Activated CD4-positive, alpha-beta T cell treated with anti-CD3 and anti-CD28 coated beads for 24 hours (primary cell): ENCODE data around the gene SPRED2.

Source experiments
- DNase-seq, 2 donors: peaks; one replicate each; pipeline ENCODE4 v3.0.0-alpha.2; 2020; ENCODE audit warnings: low read depth in 2 of 2

SPRED2 gene

DNA sequence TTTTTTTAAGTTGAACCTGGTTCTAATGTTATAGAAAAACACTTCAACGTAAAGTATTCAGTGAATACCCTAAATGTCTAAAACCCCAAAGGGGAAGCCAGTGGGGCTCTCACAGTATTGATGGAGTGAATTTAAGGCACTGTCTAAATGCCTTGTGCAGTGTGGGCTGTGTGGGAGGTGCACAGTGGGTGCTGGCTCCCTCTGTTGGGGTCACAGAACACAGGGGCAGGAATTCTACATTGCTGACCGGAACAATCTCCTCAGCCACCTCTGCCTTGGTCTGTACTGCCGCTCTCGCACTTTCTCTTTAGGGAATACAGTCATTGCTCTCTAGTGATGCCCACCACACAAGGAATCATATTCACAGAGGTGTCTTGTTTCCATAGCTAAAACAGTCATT lies 45.4 kb downstream of the SPRED2 start:
- DNase-seq, result no peak

DNA sequence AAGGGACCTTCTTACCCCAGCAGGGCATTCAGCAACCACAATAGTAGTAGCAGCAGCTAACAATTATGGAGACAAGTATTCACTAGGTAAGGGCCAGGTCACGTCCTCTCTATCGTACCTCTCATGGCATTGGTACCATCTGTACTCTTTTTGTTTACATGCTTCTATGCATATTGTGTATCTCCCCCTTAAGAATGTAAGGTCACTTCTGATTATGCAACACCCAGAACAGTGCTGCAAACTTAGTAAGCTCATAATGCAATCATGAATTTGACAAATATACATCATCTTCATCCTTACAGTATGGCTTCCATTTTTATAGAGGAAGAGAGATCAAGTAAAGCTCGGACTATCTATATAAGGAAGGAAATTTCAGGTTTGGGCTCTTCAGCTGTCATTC lies 46.1 kb downstream of the SPRED2 start:
- DNase-seq, result no peak

DNA sequence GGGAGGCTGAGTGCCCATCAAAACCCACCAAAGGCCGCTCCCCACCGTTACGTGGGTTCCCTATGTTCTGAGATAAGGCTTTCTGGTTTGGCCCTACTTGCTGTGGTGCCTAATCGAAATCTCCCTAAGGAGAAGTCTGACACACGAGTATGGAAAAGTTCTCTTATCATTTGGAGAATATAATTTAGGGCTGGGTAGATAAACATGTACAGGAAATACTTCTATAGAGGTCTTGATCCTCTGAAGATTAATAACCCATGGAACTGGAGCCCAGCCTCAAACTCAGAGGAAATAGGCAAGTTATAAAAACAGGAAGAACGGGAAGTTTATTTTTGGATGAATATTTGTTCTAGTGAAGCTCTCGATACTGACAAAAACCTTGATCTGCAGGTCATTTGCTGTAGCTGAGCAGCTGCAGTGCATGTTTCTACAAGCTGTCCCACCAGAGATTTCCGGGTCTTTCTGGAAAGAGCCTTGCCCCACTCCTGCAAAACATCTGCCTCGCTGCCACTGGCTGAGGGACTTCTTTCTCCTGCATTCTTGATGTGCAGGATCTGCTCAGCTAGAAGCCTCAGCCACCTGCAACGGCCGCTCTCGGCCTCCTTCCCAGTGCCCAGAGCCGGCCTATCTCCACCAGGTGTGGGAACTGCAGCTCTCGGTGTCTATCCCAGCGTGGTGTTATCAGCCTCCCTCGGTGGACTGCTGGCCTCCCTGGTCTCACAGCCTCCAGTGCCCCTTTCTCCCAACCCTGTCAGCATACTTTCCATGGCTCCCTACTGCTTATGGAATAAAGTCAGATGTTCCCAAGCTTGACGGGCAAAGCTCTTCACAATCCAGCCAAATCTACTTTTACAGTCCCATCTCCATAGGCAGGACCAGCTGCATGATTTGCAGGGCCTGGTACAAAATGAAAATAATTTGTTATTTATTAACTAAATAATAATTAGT lies 48.6 kb downstream of the SPRED2 start:
- DNase-seq, result no peak

DNA sequence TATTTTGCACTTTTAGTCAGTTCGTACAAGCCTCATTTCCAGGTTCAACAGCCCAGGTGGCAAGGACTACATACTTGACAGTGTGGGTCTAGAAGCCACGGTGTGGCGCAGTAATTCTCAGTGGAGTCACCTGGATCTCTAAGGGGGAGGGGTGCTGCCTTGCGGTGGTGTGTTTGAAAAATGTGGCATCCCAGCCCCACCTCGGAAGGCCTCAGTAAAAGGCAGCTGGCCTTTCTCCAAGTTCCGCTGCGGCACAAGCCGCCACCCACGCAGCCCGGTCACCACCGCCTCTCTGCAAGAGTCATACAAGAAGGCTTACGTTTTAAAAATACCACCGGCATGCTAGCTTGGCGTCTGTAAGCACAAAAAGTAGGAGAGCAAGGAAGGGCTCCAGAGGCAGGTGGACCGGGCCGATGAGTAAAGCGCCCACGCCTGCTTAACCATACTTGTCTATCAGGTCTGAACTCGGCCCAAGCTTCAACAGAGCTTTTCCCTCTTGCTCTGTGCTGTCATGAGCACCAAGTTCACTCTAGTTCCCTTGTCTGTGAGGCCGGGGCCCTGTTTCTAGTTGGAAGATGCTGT lies 49.5 kb downstream of the SPRED2 start:
- peak; percentile 72 to 87 for DNase-seq

DNA sequence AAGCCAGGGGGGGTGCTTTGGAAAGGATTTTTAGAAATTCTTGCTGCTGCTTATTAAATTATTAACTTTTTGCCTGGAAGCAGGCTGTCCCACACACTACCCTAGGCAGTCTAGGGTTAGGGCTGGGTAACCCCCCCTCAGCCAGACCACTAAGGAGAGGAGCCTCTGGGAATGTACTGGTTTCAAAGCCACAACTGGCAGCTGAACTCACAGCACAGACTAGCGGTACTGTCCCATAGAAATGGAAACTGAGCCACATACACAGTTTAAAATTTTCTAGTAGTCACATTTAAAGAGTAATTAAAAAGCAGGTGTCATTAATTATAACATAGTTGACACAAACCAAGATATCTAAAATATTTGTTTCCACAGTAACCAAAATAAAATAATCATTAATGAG lies 50.1 kb downstream of the SPRED2 start:
- no peak for DNase-seq

DNA sequence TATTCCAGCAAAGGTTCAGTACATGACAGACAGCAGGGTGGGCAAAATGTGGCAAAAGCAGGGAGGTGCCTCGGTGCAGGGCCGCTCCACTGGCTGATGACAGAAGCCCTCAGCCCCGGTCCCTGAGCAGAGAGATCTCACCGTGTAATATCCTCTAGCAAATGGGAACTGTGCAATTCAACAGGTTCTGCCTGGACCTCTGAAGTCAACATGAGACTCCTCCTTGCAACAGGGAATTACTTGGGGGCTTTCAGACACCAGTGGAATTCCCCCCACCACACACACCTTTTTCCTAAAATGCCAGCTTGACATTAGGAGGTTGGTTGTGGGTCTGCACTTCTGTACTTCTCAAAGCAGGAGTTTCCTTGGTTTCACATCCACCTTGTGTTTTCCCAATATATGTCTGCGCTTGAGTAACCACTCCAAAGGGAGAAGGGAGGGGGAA lies 50.8 kb downstream of the SPRED2 start:
- DNase-seq, result no peak

DNA sequence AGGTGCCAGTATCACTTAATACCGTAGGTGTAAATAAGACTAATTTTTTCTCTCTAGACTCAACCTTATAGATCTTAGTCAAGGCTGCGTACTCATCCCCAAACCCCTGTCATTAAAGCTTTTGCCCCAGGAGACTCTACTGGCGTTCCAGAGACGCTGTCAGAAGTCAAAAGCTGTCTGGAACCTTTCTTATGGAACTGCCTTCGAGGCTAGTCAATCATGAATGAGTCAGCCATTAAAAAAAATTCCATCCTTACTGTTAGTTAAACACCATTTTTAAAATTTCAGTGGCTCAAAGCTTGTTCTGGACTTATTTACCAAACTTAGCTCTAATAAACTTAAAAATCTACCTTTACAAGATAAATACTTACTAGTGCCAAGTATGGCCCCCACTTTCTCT lies 52.1 kb downstream of the SPRED2 start:
- no peak for DNase-seq

DNA sequence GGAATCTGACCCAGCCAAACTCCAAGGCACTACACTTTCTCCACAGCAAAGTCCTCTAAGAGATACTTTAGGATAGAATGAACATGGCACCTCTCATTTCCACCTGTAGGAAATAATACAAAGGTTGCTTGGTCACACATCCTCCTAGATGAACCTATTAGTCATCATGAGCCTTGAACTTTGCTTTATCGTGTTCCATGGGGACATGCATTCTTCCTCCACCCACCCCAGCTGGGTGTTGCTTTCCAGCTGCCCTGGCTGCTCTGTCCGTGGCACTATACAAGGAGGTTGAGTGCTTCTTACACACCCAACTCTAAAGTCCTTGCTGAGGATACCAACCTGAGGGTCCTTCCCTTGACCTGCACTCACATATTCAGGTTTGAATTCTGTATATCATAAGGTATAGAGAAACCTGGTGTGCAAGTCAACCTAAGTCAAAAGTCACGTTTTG lies 52.7 kb downstream of the SPRED2 start:
- DNase-seq, result no peak

DNA sequence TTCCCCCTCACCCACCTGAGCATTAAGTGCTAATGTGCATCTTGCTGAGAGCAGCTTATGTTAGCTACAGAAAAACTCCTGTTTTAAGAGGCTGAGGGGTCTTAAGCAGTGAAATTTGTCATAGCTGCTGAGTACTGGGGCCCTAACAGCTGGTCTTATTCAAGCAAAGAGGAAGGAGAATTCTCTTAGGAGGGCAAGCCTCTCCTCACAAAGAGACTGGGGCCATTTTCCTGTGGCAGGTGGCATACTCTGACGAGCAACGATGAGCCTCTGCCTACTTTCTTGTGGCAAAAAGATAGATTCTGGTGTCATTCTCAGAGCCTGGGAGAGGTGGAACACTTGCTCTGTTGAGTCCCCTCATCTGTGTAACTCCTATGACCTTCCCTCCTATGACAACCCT lies 53.2 kb downstream of the SPRED2 start:
- DNase-seq, result no peak

DNA sequence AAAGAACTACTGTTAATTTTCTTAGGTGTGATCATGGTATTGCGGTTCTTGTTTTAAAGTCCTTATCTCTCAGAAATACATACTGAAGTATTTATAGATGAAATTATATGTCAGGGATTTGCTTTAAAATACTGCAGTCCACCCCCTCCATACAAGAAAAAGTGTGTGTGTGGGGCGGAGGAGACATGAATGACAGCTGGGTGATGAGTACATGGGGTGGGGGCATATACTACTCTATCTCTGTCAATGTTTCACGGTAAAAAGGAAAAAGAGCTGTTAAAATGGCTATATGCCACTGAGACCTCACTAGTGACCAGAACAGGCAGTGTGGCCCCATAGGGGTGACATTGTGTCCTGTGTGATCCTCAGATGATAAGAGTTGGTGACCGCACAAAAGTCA lies 54.1 kb downstream of the SPRED2 start:
- no peak for DNase-seq

DNA sequence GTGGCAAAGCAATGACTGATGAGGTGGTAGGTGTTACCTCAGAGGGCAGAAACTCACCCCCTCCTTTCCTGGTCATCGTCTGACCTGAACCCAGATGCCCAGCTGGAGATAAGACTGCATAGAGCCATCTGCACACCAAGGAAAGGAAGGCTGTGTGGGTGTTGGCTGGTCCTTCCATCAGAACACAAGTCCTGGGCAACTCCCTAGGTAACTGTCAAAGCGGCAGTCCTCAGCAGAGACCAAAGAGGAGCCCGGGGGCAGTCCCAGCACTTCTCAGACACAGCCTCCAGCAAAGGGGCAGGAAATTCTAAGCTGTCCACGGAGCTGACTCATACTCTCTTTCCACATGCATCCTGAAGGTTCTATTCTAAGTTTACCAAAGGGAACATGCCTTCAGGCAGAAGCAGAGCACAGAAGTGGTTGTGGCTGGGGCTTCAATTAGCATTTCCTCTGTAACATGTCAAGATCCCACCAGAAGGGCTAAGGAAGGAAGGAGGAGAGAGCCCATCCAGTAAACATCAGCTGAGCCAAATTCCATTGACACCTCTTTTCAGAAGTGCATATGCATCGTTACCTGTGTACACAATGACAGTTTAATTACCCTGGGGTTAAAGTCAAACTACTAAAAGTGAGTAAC lies 54.7 kb downstream of the SPRED2 start:
- no peak for DNase-seq

DNA sequence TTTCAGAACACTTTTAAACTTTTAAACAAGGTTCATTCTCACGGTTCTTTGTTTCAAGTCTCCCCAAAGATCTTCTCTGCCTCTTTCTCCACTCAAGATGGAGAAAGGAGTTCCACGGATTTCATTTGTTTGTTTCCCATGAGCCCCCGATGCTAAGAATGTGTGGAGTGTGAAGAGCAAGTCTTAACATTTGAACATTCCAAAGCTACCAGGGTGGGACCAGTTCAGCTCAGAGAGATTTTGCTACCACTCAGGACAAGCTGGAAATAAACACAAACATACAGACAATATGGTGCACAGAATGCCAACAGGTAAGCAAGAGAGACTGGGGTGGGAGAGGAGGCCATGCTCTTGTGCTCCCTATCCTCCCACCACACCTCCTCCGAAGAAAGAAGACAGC lies 56.7 kb downstream of the SPRED2 start:
- DNase-seq, result no peak

DNA sequence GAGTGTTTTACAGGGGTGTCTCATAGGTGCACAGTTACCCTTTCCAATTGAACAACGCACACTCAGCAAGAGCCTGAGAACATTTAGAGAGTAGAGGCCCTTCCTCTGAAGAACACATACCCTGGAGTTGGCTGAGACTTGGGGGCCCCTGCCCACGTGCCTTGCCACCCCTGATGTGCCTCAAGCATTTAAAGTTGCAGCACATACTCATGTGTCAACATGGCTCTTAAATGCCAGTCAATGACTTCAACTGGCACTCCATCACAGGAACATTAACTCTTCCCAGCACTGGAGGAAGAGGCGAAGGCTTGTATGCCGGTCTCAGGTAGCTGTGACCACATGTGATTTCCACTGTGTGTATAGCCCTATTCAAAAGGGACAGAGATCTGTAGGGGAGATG lies 57.4 kb downstream of the SPRED2 start:
- DNase-seq, result no peak

DNA sequence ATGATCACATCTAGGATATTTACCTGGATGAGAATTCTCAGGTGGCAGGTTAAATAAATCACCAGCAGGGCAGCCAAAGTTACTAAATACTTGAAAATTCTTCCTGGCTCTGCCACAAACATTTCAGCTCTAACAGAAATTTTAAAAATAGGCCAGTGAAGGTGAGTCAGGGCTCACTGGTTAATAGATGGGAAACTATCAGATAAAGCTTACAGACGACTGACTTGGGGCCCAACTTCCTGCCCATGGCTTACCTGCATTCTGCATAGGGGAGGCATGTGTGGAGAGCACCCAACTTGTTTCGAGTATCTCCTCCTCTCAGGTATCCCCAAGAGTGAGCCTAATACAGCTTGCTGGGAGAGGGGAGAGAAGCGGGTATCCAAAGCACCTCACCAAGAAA lies 57.8 kb downstream of the SPRED2 start:
- DNase-seq, result no peak

DNA sequence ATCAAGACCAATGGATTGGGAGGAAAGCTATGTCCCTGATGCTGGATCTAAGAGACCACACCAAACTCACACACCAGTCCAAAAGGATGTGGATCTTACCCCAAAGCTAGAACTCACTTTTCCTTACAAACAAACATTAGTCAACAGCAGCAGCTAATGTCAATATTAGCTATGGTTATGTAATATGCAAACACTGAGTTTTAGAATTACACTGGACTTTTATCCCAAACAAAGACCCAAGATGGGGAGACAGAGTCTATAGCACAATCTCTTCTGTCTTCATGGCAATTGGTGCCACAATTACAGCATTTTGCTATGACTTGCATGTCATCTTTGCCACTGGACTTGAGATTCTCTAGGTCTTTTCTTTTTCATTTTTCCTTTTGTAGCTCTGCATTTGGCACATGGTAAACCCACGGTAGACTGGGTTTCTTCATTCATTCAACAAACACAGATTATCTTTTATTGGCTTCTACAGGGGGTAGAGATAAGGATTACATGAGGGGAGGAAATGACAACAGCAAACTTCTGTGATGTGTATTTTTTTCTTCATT lies 59.0 kb downstream of the SPRED2 start:
- no peak for DNase-seq

DNA sequence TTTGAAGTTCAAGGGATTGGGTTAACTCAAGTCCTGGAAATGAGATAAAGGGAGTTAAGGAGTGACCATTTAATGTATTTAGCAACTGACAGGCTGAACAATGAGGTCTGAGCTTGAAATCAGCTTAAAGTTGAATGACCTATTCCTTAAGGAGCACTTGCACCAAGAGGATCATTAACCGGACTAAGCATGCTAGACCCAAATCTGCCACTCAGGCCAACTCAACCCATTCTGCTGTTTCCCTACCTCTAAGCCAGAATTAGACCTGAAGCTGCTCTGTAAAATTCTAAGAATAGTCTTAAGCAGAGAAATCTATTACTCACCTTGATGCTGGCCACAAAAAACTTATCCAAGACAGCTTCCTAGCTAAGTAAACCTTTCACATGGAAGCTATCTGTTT lies 59.8 kb downstream of the SPRED2 start:
- DNase-seq, result no peak

DNA sequence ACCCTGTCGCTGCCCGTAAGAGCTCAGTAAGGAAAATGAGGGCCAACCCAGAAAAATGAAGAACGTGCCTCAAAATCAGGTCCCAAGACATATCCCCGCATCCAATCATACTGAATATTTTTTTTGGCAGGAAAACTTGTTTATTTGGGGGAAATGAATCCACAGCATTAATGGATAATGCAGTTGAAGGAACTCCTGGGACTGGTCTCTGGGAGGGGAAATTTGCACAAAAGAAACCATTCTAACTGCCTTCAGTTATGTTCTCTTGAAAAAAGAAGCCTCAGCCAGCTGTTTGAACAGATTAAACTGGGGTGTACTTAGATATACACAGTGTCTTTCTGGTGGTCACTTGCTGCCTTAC lies 61.3 kb downstream of the SPRED2 start:
- no peak for DNase-seq

DNA sequence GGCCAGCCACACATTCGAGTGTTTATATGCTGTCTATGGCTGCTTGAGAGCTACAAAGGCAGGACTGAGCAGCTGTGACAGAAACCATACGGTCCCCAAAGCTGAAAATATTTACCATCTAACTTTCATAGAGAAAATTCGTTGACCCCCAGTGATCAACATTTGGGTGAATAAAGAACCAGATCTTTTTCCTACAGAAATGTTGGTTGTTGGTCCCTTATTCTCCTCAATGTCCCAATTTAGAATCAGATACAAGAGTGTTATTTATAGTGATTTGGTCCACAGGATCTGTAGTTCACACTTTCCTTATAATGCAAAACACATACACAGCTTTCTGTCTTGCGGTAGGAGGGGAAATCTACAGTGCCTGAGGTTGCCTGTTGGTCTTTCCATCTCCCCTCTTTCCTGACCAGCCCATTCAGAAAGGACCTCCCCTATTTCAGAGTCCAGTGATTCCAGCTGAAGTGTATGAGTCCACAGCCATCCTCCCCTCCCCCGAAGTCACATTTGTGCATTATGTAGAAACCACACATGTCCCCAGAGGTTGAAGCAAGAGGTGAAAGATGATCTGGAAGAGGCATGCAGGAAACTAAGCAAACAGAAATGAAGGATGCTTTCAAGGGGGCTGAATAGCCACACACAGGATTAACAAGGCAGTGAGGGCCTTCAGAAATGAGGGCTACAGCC lies 61.9 kb downstream of the SPRED2 start:
- no peak for DNase-seq

DNA sequence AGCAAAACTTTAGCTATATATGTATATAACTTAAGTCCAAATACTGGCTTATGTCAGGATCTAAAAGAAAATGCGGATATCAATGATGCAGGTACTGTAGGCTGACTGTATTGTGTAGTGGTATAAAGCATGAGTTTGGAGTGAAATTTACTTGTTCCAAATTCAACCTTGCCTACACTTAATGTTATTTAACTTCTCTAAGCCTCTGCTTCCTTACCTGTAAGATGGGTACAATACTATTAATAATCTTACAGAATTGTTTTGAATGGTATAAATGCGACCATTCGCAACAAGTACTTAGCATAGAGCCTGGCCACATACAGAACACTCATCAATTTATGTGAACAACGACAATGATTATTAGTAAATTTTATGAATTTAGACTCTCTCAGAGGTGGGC lies 62.4 kb downstream of the SPRED2 start:
- DNase-seq, result no peak

DNA sequence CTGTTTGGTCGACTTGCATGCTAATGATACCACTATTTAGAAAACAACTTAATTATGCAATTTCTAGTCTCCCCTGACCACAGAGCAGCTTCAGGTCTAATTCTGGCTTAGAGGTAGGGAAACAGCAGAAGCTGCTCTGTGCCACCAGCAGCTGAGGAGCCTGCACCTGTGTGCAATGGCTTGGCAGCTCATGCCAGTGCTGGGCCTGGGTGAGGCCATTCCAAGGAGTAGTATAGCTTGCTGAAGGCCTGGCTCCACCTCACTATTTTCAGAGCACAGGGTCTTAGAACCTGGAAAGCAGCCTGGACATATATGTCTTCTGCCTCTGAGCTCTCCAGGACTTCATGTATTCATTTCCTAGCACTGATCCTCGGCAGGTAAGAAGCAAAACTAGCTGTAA lies 62.8 kb downstream of the SPRED2 start:
- no peak for DNase-seq

DNA sequence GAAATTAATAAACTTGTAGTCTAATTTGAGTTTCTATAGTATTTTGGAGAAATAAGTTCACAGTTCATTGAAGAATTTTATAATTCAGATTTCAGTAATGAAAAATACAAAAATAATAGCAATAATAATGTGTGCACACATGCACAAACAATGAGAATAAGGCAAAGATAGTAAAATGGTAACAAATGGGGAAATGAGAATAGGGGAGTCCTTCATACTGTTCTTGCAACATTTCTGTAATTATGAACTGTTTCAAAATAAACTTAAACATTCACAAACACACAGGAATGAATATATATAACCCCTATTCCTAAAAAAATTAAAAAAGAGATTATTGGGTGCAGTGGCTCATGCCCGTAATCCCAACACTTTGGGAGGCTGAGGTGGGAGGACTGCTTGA lies 63.9 kb downstream of the SPRED2 start:
- no peak for DNase-seq

DNA sequence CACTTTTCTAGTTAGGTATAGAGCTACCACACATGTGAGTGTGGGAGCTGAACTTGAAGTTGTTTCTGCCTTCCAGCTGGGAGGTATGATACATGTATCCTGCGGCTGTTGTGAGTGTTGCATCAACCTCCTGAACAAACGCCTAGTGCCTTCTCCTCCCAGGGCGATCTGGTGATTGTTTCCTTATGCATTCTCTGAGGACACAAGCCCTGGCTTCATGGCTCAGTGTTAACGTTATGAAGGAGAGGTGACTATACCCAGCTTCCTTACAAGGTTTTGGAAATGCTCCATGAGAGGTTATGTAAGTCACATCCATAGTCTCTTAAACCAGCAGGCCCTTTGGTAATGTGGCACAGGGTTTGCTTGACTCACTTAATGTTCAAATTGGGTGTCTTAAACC lies 64.9 kb downstream of the SPRED2 start:
- DNase-seq, result no peak
